CD14-positive monocyte (primary cell): ENCODE measurements around the gene OBSCN. TPM values are rescaled to one million over a fixed set of nuclear protein-coding genes. Genes with fewer than 3 reads are reported as not detected.

Experiments used
- DNase-seq, 3 donors: peaks; one replicate each; pipeline ENCODE4 v3.0.0-alpha.2; 2011 to 2022
- H2AFZ ChIP-seq: 2 replicates; pipeline ENCODE4 v1.6.0; 2012; ENCODE audit warnings: mild to moderate bottlenecking, low read depth, low read length, inconsistent platforms; ENCODE audit not compliant: insufficient read depth, poor library complexity, severe bottlenecking
- H3K27ac ChIP-seq, 2 donors: 1 replicate in 1 of 2; 2 replicates in 1 of 2; pipeline ENCODE4 v1.5.1; 2012 to 2013; ENCODE audit warnings: low read length in 2 of 2, control low read depth in 1 of 2, inconsistent platforms in 1 of 2, low read depth in 1 of 2, mild to moderate bottlenecking in 1 of 2
- H3K27me3 ChIP-seq, 2 donors: one replicate each; pipeline versions ENCODE4 v1.6.0 to v1.6.1; 2011 to 2013; ENCODE audit warnings: low read length in 2 of 2; ENCODE audit not compliant: control insufficient read depth in 2 of 2, insufficient read depth in 2 of 2
- H3K36me3 ChIP-seq, 2 donors: replicated peaks in 1 of 2; 1 replicate in 1 of 2; 2 replicates in 1 of 2; pipeline versions ENCODE4 v1.5.1 to v1.6.1; 2012 to 2013; ENCODE audit warnings: low read length in 2 of 2, control low read depth in 1 of 2, inconsistent platforms in 1 of 2, mild to moderate bottlenecking in 1 of 2; ENCODE audit not compliant: insufficient read depth in 2 of 2, control insufficient read depth in 1 of 2
- H3K4me1 ChIP-seq, 2 donors: 1 replicate in 1 of 2; 2 replicates in 1 of 2; pipeline versions ENCODE4 v1.5.1 to v1.6.1; 2012 to 2013; ENCODE audit warnings: low read length in 2 of 2, control low read depth in 1 of 2, inconsistent platforms in 1 of 2, mild to moderate bottlenecking in 1 of 2, moderate library complexity in 1 of 2; ENCODE audit not compliant: insufficient read depth in 2 of 2, control insufficient read depth in 1 of 2
- H3K4me2 ChIP-seq: replicated peaks from 2 replicates; pipeline ENCODE3; 2012; ENCODE audit warnings: low read length, moderate library complexity, mild to moderate bottlenecking; ENCODE audit not compliant: poor library complexity, severe bottlenecking; ENCODE audit errors: extremely low read depth
- H3K4me3 ChIP-seq, 3 experiments: fragments of 200-600 bp in 1 of 3; sonication (generic) in 1 of 3; replicated peaks in 1 of 3; 1 replicate in 2 of 3; 2 replicates in 1 of 3; pipeline ENCODE4 v1.5.1; 2011 to 2013; ENCODE audit warnings: low read length in 3 of 3, mild to moderate bottlenecking in 3 of 3, control low read depth in 2 of 3, low read depth in 2 of 3, inconsistent platforms in 1 of 3, moderate library complexity in 1 of 3
- H3K79me2 ChIP-seq: 2 replicates; pipeline ENCODE4 v1.6.0; 2012; ENCODE audit warnings: mild to moderate bottlenecking, control low read depth, inconsistent platforms, low read length, moderate library complexity; ENCODE audit not compliant: insufficient read depth
- H3K9ac ChIP-seq: 2 replicates; pipeline ENCODE4 v1.6.0; 2017; ENCODE audit warnings: low read length, mild to moderate bottlenecking; ENCODE audit not compliant: insufficient read depth, poor library complexity, severe bottlenecking
- H3K9me3 ChIP-seq, 2 donors: replicated peaks in 1 of 2; 1 replicate in 1 of 2; 2 replicates in 1 of 2; pipeline versions ENCODE4 v1.5.1 to v1.6.1; 2012 to 2013; ENCODE audit warnings: low read length in 2 of 2, control low read depth in 1 of 2; ENCODE audit not compliant: control insufficient read depth in 1 of 2, insufficient read depth in 1 of 2
- H4K20me1 ChIP-seq: 2 replicates; pipeline ENCODE4 v1.6.0; 2012; ENCODE audit warnings: mild to moderate bottlenecking, low read length, control low read depth, moderate library complexity; ENCODE audit not compliant: insufficient read depth
- H3K27ac Mint-ChIP-seq, 7 donors: one replicate each; pipeline ENCODE4 v1.8.0; 2020; ENCODE audit warnings: mild to moderate bottlenecking in 7 of 7, mixed read lengths in 7 of 7, moderate library complexity in 6 of 7, inconsistent platforms in 2 of 7
- H3K27me3 Mint-ChIP-seq, 3 donors: one replicate each; pipeline ENCODE4 v1.8.0; 2021 to 2022; ENCODE audit warnings: low read depth in 3 of 3, mild to moderate bottlenecking in 3 of 3, mixed read lengths in 3 of 3, moderate library complexity in 3 of 3, inconsistent platforms in 1 of 3
- H3K36me3 Mint-ChIP-seq, 2 donors: one replicate each; pipeline ENCODE4 v1.8.0; 2020; ENCODE audit warnings: mixed read lengths in 2 of 2, inconsistent platforms in 1 of 2, mild to moderate bottlenecking in 1 of 2
- H3K4me1 Mint-ChIP-seq: one replicate; pipeline ENCODE4 v1.8.0; 2020; ENCODE audit warnings: mild to moderate bottlenecking, mixed read lengths
- H3K4me3 Mint-ChIP-seq, 2 donors: one replicate each; pipeline ENCODE4 v1.8.0; 2020; ENCODE audit warnings: mild to moderate bottlenecking in 2 of 2, mixed read lengths in 2 of 2, moderate library complexity in 1 of 2
- H3K9me3 Mint-ChIP-seq, 7 donors: one replicate each; pipeline ENCODE4 v1.8.0; 2020 to 2022; ENCODE audit warnings: mixed read lengths in 7 of 7, mild to moderate bottlenecking in 6 of 7, moderate library complexity in 6 of 7, inconsistent platforms in 2 of 7
- WGBS: methylation state at CpG from one replicate; pipeline ENCODE4 v1.1.5; 2013; ENCODE audit warnings: missing lambda C conversion rate; ENCODE audit not compliant: insufficient coverage; 5-methylcytosine and 5-hydroxymethylcytosine counted together
- intact Hi-C, 2 donors: fragments of 100-400 bp; cut with micrococcal nuclease; formaldehyde crosslinking; loops; one replicate each; pipeline versions ENCODE4 v1.15.0 to v1.15.1; 2023
- polyA plus RNA-seq, 3 donors: library from polyadenylated mRNA; depleted of rRNA in 1 of 3; unstranded in 2 of 3; stranded (reverse) in 1 of 3; fragments of 300-500 nt in 2 of 3; fragments of >200 nt in 1 of 3; fragmentation: Illumina TruSeq in 2 of 3; gene quantifications; 1 replicate in 2 of 3; 2 replicates in 1 of 3; pipeline ENCODE4 v1.2.3, GENCODE V29; 2012 to 2021
- TF ChIP-seq, protein P1 (sequence below): fragments of 200-600 bp; IDR thresholded peaks from one replicate; pipeline ENCODE4 v1.8.0; 2022; ENCODE audit warnings: antibody characterized with exemption, mild to moderate bottlenecking

Gene OBSCN
- polyA plus RNA-seq, 3 donors, result 0.57 to 1.5 (median 0.76) TPM

DNA sequence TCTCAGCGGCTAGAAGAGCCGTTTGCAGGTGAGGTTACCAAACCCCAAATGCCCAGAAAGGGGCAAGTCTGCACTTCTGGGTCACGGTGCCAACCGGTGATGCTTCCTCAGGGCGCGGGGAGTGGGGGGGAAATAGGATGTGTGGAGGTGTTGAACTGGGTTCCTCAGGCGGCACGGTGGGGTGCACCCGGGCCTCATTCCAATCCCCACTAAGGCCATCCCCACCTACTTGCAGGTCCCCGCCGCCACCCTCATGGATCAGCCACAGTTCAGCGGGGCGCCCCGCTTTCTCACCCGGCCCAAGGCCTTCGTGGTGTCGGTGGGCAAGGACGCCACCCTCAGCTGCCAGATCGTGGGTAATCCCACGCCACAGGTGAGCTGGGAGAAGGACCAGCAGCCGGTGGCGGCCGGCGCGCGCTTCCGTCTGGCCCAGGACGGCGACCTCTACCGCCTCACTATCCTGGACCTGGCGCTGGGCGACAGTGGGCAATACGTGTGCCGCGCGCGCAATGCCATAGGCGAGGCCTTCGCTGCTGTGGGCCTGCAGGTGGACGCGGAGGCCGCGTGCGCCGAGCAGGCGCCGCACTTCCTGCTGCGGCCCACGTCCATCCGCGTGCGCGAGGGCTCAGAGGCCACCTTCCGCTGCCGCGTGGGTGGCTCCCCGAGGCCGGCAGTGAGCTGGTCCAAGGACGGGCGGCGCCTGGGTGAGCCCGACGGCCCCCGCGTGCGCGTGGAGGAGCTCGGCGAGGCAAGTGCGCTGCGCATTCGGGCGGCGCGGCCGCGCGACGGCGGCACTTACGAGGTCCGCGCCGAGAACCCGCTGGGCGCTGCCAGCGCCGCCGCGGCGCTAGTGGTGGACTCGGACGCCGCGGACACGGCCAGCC is 3.9 kb downstream of the OBSCN start:
- no peaks in the 10 kb centered on the region for H3K9me3 ChIP-seq
- H4K20me1 ChIP-seq, result no peaks in the 10 kb centered on the region
- Mint-ChIP-seq H3K9me3 (peaks cover 0 to 3% (median 0%) of the 10 kb centered on the region in 7 donors), H3K27ac (no peak overlapping the region), H3K4me1 (peaks cover 6% of the 10 kb centered on the region), H3K4me3 (no peak overlapping the region), H3K27me3 (peaks cover 10 to 30% (median 24%) of the 10 kb centered on the region in 3 donors), H3K36me3 (no peaks in the 10 kb centered on the region)
- TF ChIP-seq, protein P1, sequence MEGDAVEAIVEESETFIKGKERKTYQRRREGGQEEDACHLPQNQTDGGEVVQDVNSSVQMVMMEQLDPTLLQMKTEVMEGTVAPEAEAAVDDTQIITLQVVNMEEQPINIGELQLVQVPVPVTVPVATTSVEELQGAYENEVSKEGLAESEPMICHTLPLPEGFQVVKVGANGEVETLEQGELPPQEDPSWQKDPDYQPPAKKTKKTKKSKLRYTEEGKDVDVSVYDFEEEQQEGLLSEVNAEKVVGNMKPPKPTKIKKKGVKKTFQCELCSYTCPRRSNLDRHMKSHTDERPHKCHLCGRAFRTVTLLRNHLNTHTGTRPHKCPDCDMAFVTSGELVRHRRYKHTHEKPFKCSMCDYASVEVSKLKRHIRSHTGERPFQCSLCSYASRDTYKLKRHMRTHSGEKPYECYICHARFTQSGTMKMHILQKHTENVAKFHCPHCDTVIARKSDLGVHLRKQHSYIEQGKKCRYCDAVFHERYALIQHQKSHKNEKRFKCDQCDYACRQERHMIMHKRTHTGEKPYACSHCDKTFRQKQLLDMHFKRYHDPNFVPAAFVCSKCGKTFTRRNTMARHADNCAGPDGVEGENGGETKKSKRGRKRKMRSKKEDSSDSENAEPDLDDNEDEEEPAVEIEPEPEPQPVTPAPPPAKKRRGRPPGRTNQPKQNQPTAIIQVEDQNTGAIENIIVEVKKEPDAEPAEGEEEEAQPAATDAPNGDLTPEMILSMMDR, result no peak
- H3K4me2 ChIP-seq, result no peak overlapping the region
- H3K4me1 ChIP-seq, result peaks cover 6 to 16% of the 10 kb centered on the region in 2 donors
- no peak overlapping the region for H3K4me3 ChIP-seq
- H3K9ac ChIP-seq, result no peak overlapping the region
- no peaks in the 10 kb centered on the region for H3K36me3 ChIP-seq
- H3K27ac ChIP-seq, result no peak overlapping the region
- no peak for DNase-seq
- H3K27me3 ChIP-seq, result peaks cover 0 to 10% of the 10 kb centered on the region in 2 donors
- no peak overlapping the region for H2AFZ ChIP-seq
- no peaks in the 10 kb centered on the region for H3K79me2 ChIP-seq
- intact Hi-C loops, result loop anchor here (5.0 to 10.0 kb wide), 3 partner anchors 77 to 306 kb away; partner anchors contain the start of gene TRIM11 (in 1 of the 2)
- WGBS, result 93% methylated on average over 87 of the region's 96 CpGs

DNA sequence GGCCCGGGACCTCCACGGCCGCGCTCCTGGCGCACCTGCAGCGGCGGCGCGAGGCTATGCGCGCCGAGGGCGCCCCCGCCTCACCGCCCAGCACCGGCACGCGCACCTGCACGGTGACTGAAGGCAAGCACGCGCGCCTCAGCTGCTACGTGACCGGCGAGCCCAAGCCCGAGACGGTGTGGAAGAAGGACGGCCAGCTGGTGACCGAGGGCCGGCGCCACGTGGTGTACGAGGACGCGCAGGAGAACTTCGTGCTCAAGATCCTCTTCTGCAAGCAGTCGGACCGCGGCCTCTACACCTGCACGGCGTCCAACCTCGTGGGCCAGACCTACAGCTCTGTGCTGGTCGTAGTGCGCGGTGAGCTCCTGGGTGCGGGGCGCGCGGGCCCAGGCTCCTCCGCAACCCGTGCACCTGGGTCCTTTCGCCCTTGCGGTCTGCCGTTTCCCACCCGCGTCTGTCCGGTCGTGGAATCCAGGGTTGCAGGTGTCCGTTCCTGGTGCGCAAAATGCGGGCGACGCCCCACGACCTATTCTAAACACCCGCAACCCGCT is 4.6 kb downstream of the OBSCN start:
- Histone ChIP-seq H3K4me2 (peak overlapping the region; percentile 79), H3K36me3 (no peaks in the 10 kb centered on the region), H3K4me3 (peak overlapping the region in 1 of 3 experiments; percentile 70), H3K27ac (no peak overlapping the region), H3K79me2 (no peaks in the 10 kb centered on the region), H2AFZ (no peak overlapping the region), H3K9me3 (no peaks in the 10 kb centered on the region), H4K20me1 (no peaks in the 10 kb centered on the region), H3K27me3 (peaks cover 0 to 10% of the 10 kb centered on the region in 2 donors), H3K4me1 (peaks cover 6 to 16% of the 10 kb centered on the region in 2 donors), H3K9ac (no peak overlapping the region)
- WGBS, result 75% methylated on average over 54 of the region's 66 CpGs
- peak overlapping the region; percentile 37 to 48 for H3K4me3 Mint-ChIP-seq
- H3K36me3 Mint-ChIP-seq, result no peaks in the 10 kb centered on the region
- peaks cover 10 to 25% (median 24%) of the 10 kb centered on the region in 3 donors for H3K27me3 Mint-ChIP-seq
- H3K27ac Mint-ChIP-seq, result no peak overlapping the region
- TF ChIP-seq, protein P1, result no peak
- peaks cover 6% of the 10 kb centered on the region for H3K4me1 Mint-ChIP-seq
- no peak for DNase-seq
- H3K9me3 Mint-ChIP-seq, result peaks cover 0 to 3% (median 0%) of the 10 kb centered on the region in 7 donors
- intact Hi-C loops, result loop anchor here (5.0 to 10.0 kb wide), 3 partner anchors 78 to 305 kb away; partner anchors contain the start of gene TRIM11 (in 1 of the 2)
